Stimulated activated CD8-positive, alpha-beta memory T cell treated with anti-CD3 and anti-CD28 coated beads, Interleukin-15, amount 100 ng/mL, for 1 hour (primary cell): ENCODE data around the gene ZNF423.
"Not testable (repeated sequence)": the region's sequence is repeated elsewhere in the genome, so short reads cannot be mapped to it uniquely, and the experiment has no call there.

Experiments used
- DNase-seq: peaks from one replicate; pipeline ENCODE4 v3.0.0-alpha.2; 2020; ENCODE audit warnings: low read depth

Gene ZNF423

GRCh38 chr16:49855822-49856671 is at the start of gene ZNF423:
ZNF423 (minus strand) TSS chr16:49856112; CDS start chr16:49855774, 338 bp downstream.
- DNase-seq: no peak

- no peak for DNase-seq
Observed at GRCh38 chr16:49904348-49905062, 48.6 kb upstream of the ZNF423 start.

GRCh38 chr16:49902908-49903307 is 47.0 kb upstream of the ZNF423 start:
- DNase-seq: no peak

- DNase-seq: no peak
Observed at GRCh38 chr16:49901711-49902110, 45.8 kb upstream of the ZNF423 start.

- no peak for DNase-seq
Observed at GRCh38 chr16:49900875-49901274, 45.0 kb upstream of the ZNF423 start.

- no peak for DNase-seq
Observed at GRCh38 chr16:49899991-49900695, 44.2 kb upstream of the ZNF423 start.

GRCh38 chr16:49896447-49896964 is 40.6 kb upstream of the ZNF423 start:
- no peak for DNase-seq

GRCh38 chr16:49890876-49891275 is 35.0 kb upstream of the ZNF423 start:
- DNase-seq: no peak

- DNase-seq: no peak
Observed at GRCh38 chr16:49889725-49890397, 33.9 kb upstream of the ZNF423 start.

- DNase-seq: no peak
Observed at GRCh38 chr16:49886554-49887094, 30.7 kb upstream of the ZNF423 start.

- DNase-seq: no peak
Observed at GRCh38 chr16:49884033-49885015, 28.4 kb upstream of the ZNF423 start.

GRCh38 chr16:49883076-49884014 is 27.4 kb upstream of the ZNF423 start:
- DNase-seq: no peak

- no peak for DNase-seq
Observed at GRCh38 chr16:49881890-49882289, 26.0 kb upstream of the ZNF423 start.

GRCh38 chr16:49878540-49878939 is 22.6 kb upstream of the ZNF423 start:
- not testable (repeated sequence) for DNase-seq

- DNase-seq: no peak
Observed at GRCh38 chr16:49876716-49877129, 20.8 kb upstream of the ZNF423 start.

- DNase-seq: no peak
Observed at GRCh38 chr16:49875806-49876715, 20.1 kb upstream of the ZNF423 start.

GRCh38 chr16:49874613-49875237 is 18.8 kb upstream of the ZNF423 start:
- no peak for DNase-seq

- not testable (repeated sequence) for DNase-seq
Observed at GRCh38 chr16:49871824-49872223, 15.9 kb upstream of the ZNF423 start.
